ENCODE measurements around the gene SCNN1G. TPM values are rescaled to one million over a fixed set of nuclear protein-coding genes. Genes with fewer than 3 reads are reported as not detected.

The SCNN1G gene
- total RNA-seq, 4 donors from 2014 or later: 3.4 to 6.5 (median 5.6) TPM

GRCh38 chr16:23206986-23207385 is 24.4 kb downstream of the SCNN1G start:
- no peaks in the 10 kb centered on the region for H3K36me3 ChIP-seq
- H3K4me1 ChIP-seq: peaks cover 43 to 51% of the 10 kb centered on the region in 2 donors
- peak; percentile 85 to 87 for DNase-seq
- TF ChIP-seq POLR2A (IDR thresholded peaks at IDR 0.05): no peak
- TF ChIP-seq, protein P1, sequence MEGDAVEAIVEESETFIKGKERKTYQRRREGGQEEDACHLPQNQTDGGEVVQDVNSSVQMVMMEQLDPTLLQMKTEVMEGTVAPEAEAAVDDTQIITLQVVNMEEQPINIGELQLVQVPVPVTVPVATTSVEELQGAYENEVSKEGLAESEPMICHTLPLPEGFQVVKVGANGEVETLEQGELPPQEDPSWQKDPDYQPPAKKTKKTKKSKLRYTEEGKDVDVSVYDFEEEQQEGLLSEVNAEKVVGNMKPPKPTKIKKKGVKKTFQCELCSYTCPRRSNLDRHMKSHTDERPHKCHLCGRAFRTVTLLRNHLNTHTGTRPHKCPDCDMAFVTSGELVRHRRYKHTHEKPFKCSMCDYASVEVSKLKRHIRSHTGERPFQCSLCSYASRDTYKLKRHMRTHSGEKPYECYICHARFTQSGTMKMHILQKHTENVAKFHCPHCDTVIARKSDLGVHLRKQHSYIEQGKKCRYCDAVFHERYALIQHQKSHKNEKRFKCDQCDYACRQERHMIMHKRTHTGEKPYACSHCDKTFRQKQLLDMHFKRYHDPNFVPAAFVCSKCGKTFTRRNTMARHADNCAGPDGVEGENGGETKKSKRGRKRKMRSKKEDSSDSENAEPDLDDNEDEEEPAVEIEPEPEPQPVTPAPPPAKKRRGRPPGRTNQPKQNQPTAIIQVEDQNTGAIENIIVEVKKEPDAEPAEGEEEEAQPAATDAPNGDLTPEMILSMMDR (IDR thresholded peaks at IDR 0.05): no peak
- no peak overlapping the region for H3K4me3 ChIP-seq (replicated peaks in 1 of 3)
- no peaks in the 10 kb centered on the region for H3K27me3 ChIP-seq
- H3K9me3 ChIP-seq: no peaks in the 10 kb centered on the region
- 20 to 49% methylated on average over 6 of the region's 7 CpGs for WGBS, 2 donors
- intact Hi-C loops (cut with DNase I): no loop called here
- H3K27ac ChIP-seq: peak overlapping the region in 2 of 3 donors; percentile 68 to 75

- no peaks in the 10 kb centered on the region for H3K27me3 ChIP-seq
- intact Hi-C loops (cut with DNase I): no loop called here
- TF ChIP-seq, protein P1 (IDR thresholded peaks at IDR 0.05): no peak
- TF ChIP-seq POLR2A (IDR thresholded peaks at IDR 0.05): no peak
- DNase-seq: no peak
- WGBS, 2 donors: 28 to 41% methylated on average over 3 of the region's 3 CpGs
- peak overlapping the region in 2 of 3 donors; percentile 60 to 75 for H3K27ac ChIP-seq
- H3K4me1 ChIP-seq: peaks cover 41 to 50% of the 10 kb centered on the region in 2 donors
- H3K36me3 ChIP-seq: no peaks in the 10 kb centered on the region
- no peak overlapping the region for H3K4me3 ChIP-seq (replicated peaks in 1 of 3)
- H3K9me3 ChIP-seq: no peaks in the 10 kb centered on the region
Observed at GRCh38 chr16:23207485-23207884, 24.9 kb downstream of the SCNN1G start.

- peaks cover 33 to 42% of the 10 kb centered on the region in 2 donors for H3K4me1 ChIP-seq
- DNase-seq: peak; percentile 58 to 61
- TF ChIP-seq, protein P1 (IDR thresholded peaks at IDR 0.05): no peak
- no peak for TF ChIP-seq POLR2A (IDR thresholded peaks at IDR 0.05)
- H3K27me3 ChIP-seq: no peaks in the 10 kb centered on the region
- no peak overlapping the region for H3K27ac ChIP-seq
- H3K4me3 ChIP-seq (replicated peaks in 1 of 3): no peak overlapping the region
- no peaks in the 10 kb centered on the region for H3K36me3 ChIP-seq
- H3K9me3 ChIP-seq: no peaks in the 10 kb centered on the region
- intact Hi-C loops (cut with DNase I): no loop called here
- 45 to 60% methylated on average over 3 to 5 of the region's 9 CpGs for WGBS, 2 donors
Observed at GRCh38 chr16:23209606-23210005, 27.1 kb downstream of the SCNN1G start.

DNA sequence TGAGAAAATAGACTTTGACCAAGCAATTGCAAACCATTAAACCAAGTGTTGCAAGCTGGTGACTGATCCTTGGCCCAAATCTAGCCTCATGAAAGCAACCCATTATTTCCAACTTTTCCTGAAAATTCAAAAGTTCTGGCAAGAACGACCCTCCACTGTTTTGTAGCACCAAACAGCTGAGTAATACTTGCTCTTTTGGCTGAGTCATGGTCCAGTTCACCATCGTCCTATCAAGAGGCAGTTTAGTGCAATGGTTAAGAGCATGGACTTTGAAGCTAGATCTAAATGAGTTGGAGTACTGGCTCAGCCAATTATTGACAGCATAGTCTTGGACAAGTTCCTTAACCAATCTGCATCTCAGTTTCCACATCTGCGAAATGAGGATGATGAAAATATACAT is 31.3 kb downstream of the SCNN1G start:
- intact Hi-C loops (cut with DNase I): no loop called here
- TF ChIP-seq, protein P1 (IDR thresholded peaks at IDR 0.05): no peak
- TF ChIP-seq POLR2A (IDR thresholded peaks at IDR 0.05): no peak
- H3K27ac ChIP-seq: no peak overlapping the region
- peaks cover 0 to 7% of the 10 kb centered on the region in 2 donors for H3K4me1 ChIP-seq
- DNase-seq: no peak
- peaks cover 0 to 6% of the 10 kb centered on the region in 2 donors for H3K36me3 ChIP-seq
- H3K4me3 ChIP-seq (replicated peaks in 1 of 3): no peak overlapping the region
- H3K27me3 ChIP-seq: no peaks in the 10 kb centered on the region
- H3K9me3 ChIP-seq: no peaks in the 10 kb centered on the region
- 79 to 86% methylated on average over 3 of the region's 3 CpGs for WGBS, 2 donors

GRCh38 chr16:23214796-23215195 is 32.3 kb downstream of the SCNN1G start:
- no peak for DNase-seq
- no peak overlapping the region for H3K4me3 ChIP-seq (replicated peaks in 1 of 3)
- no peak overlapping the region for H3K27ac ChIP-seq
- no peaks in the 10 kb centered on the region for H3K27me3 ChIP-seq
- H3K9me3 ChIP-seq: no peaks in the 10 kb centered on the region
- no peak for TF ChIP-seq POLR2A (IDR thresholded peaks at IDR 0.05)
- TF ChIP-seq, protein P1 (IDR thresholded peaks at IDR 0.05): no peak
- H3K36me3 ChIP-seq: peaks cover 0 to 6% of the 10 kb centered on the region in 2 donors
- peaks cover 0 to 3% of the 10 kb centered on the region in 2 donors for H3K4me1 ChIP-seq
- intact Hi-C loops (cut with DNase I): no loop called here
- WGBS, 2 donors: 83 to 93% methylated on average over 7 of the region's 7 CpGs
